Type B pancreatic cell (in vitro differentiated cells): Measurements from ENCODE around the gene ZNF202. TPM values are rescaled to one million over a fixed set of nuclear protein-coding genes. Genes with fewer than 3 reads are reported as not detected.

Source experiments
- DNase-seq: peaks from one replicate; pipeline ENCODE4 v3.0.0; 2021; ENCODE audit warnings: mixed read lengths; ENCODE audit not compliant: unreplicated experiment; ENCODE audit errors: extremely low spot score
- H3K27ac Mint-ChIP-seq: 2 replicates; pipeline ENCODE4 v1.8.0; 2021; ENCODE audit warnings: mild to moderate bottlenecking, mixed read lengths
- H3K27me3 Mint-ChIP-seq: 2 replicates; pipeline ENCODE4 v1.8.0; 2021; ENCODE audit warnings: mixed read lengths
- H3K36me3 Mint-ChIP-seq: 2 replicates; pipeline ENCODE4 v1.8.0; 2021; ENCODE audit warnings: mixed read lengths
- H3K4me1 Mint-ChIP-seq: one replicate; pipeline ENCODE4 v1.8.0; 2021; ENCODE audit warnings: mixed read lengths; ENCODE audit not compliant: unreplicated experiment
- H3K4me3 Mint-ChIP-seq: 2 replicates; pipeline ENCODE4 v1.8.0; 2021; ENCODE audit warnings: mild to moderate bottlenecking, mixed read lengths
- H3K9me3 Mint-ChIP-seq: 2 replicates; pipeline ENCODE4 v1.8.0; 2021; ENCODE audit warnings: mixed read lengths
- total RNA-seq: library from RNA; stranded (reverse); gene quantifications from 2 replicates; pipeline ENCODE4 v1.2.1, GENCODE V29; 2021; ENCODE audit warnings: low replicate concordance
- TF ChIP-seq, protein P1 (sequence below): fragments of 200-600 bp; sonication (generic); conservative IDR thresholded peaks from 2 replicates; pipeline ENCODE4 v1.5.0; 2021; ENCODE audit warnings: antibody characterized with exemption, mild to moderate bottlenecking

The ZNF202 gene
- total RNA-seq, 1 donor from 2014 or later, result 20.5 TPM

DNA sequence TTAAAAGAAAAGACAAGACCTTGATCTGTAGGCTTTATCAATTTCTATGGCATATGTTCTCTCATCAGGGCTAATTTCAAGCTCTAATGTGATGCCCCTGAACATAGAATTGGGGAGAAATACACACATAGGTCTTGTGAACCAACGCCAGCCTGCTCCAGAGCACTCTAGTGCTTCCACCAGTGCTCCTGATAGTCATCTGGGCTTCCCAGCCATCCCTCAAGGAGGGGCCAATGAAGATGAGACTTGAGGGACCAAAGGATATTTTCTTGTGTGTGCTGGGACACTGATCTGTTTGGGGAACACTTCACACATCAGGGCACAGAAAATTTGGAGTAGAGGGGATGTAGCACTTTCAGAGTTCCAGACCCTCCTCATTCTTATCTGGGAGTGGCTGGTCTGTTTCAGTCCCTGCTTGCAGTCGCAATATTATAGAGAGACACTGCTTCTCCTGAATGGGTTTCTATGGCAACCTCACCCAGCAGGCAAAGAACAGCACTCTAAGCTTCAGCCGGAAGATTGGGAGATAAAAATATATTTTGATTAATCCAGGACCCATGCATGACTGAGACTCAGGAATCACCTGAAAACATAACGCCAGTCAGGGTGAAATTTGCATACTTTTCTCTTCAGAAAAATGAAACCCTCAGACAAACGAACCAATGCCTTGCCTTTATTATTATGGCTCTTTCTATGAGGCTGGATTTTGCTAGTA lies 58.6 kb downstream of the ZNF202 start:
- no peak overlapping the region for H3K27ac Mint-ChIP-seq
- H3K27me3 Mint-ChIP-seq, result peaks cover 31% of the 10 kb centered on the region
- no peak for DNase-seq
- TF ChIP-seq, protein P1, sequence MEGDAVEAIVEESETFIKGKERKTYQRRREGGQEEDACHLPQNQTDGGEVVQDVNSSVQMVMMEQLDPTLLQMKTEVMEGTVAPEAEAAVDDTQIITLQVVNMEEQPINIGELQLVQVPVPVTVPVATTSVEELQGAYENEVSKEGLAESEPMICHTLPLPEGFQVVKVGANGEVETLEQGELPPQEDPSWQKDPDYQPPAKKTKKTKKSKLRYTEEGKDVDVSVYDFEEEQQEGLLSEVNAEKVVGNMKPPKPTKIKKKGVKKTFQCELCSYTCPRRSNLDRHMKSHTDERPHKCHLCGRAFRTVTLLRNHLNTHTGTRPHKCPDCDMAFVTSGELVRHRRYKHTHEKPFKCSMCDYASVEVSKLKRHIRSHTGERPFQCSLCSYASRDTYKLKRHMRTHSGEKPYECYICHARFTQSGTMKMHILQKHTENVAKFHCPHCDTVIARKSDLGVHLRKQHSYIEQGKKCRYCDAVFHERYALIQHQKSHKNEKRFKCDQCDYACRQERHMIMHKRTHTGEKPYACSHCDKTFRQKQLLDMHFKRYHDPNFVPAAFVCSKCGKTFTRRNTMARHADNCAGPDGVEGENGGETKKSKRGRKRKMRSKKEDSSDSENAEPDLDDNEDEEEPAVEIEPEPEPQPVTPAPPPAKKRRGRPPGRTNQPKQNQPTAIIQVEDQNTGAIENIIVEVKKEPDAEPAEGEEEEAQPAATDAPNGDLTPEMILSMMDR, result no peak
- H3K4me3 Mint-ChIP-seq, result no peak overlapping the region
- no peaks in the 10 kb centered on the region for H3K9me3 Mint-ChIP-seq
- H3K36me3 Mint-ChIP-seq, result no peaks in the 10 kb centered on the region
- H3K4me1 Mint-ChIP-seq, result peaks cover 9% of the 10 kb centered on the region

DNA sequence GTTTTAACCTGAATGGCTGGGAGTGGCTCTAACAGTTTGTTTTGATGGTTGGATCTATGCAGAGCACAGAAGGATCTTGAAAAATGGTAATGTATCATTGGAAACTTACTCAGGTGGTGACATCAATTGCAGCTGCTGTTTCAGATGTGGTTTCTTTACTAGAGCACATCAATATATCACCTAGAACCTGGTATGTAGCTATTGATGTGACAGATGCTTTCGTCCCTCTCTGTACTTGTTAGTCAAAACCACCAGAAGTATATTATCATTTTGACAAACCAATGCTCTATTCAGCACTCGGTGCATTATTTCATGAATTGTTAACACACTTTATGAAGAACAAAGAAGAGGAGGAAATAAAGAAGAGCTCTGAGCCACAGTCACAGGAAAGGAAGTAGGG lies 60.4 kb downstream of the ZNF202 start:
- peaks cover 25% of the 10 kb centered on the region for H3K27me3 Mint-ChIP-seq

DNA sequence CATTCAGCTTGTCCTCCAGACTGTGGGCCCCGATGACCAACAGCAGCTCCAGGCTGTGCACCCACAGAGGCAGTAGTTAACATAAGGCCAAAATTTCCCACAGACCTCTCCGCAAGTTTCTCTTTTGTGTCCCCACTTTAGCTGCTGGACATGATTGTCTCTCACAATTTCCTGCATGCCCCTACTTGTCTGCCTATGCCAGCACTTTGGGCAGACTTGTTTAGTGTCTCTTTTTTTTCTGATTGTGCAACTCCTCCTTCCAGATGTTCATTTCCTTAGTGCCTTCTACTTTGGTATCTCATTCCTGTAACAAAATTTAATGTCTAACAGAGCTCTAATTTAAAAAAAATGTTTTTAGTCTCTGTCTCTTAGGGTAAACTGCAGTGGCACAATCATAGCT lies 63.2 kb downstream of the ZNF202 start:
- no peak for DNase-seq
- Mint-ChIP-seq H3K36me3 (no peaks in the 10 kb centered on the region), H3K27ac (no peak overlapping the region), H3K27me3 (peaks cover 12% of the 10 kb centered on the region), H3K9me3 (no peaks in the 10 kb centered on the region), H3K4me3 (no peak overlapping the region), H3K4me1 (peaks cover under 1% of the 10 kb centered on the region)
- TF ChIP-seq, protein P1, result no peak

More for the DNA sequence above, 60.4 kb downstream of the ZNF202 start:
- Mint-ChIP-seq H3K4me1 (peaks cover 9% of the 10 kb centered on the region), H3K36me3 (no peaks in the 10 kb centered on the region), H3K27ac (no peak overlapping the region), H3K9me3 (no peaks in the 10 kb centered on the region), H3K4me3 (no peak overlapping the region)
- DNase-seq, result no peak
- TF ChIP-seq, protein P1, result no peak

DNA sequence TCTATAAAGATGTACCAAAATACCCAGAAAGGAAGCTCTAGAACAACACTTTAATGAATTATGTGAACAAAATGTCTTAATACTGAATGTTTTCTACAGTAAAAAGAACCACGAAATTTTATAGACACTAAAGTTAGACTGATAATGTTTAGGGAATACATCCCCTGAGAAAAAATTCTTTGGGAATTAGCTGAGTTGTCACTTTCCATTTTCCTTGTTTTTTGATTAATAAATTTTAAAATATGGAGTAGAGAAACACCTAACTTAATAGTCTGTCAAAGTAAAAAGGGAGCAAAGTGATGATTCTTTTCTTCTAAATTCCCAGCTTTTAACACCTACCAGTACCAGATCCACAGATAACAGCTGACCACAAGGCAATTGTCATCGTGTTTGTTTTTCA lies 64.0 kb downstream of the ZNF202 start:
- TF ChIP-seq, protein P1, result no peak
- Mint-ChIP-seq H3K27me3 (peaks cover 12% of the 10 kb centered on the region), H3K27ac (no peak overlapping the region), H3K4me1 (no peaks in the 10 kb centered on the region), H3K36me3 (no peaks in the 10 kb centered on the region), H3K4me3 (no peak overlapping the region), H3K9me3 (no peaks in the 10 kb centered on the region)
- no peak for DNase-seq

DNA sequence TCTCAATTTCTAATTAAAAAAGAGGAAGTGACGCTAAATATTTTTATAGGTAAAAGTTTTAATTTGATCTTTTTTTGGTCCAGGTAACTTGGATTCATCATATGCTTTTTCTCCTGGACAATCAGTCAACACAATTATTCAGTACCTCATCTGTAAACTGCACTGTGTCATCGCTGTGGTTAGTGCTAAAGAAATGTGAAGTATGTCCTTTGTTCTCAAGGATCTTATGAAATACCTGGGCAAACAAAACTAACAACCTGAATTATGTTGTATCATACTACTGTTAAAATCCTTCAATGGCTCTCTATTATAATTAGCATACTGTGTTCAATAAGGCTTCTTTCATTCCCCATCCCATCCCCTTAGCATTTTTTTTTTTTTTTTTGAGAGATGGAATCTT lies 67.2 kb downstream of the ZNF202 start:
- no peak overlapping the region for H3K4me3 Mint-ChIP-seq
- H3K4me1 Mint-ChIP-seq, result no peaks in the 10 kb centered on the region
- no peak overlapping the region for H3K27ac Mint-ChIP-seq
- TF ChIP-seq, protein P1, result no peak
- DNase-seq, result no peak
- no peaks in the 10 kb centered on the region for H3K36me3 Mint-ChIP-seq
- H3K9me3 Mint-ChIP-seq, result no peaks in the 10 kb centered on the region
- peaks cover 8% of the 10 kb centered on the region for H3K27me3 Mint-ChIP-seq

Other genes starting within 250 kb of the ZNF202 start
- gene SCN3B, start 87.0 kb downstream of the ZNF202 start, total RNA-seq, result 2.5 and 4.4 TPM in 2 replicates
- not detected in 2 replicates for gene OR6X1, start 12.9 kb upstream of the ZNF202 start, total RNA-seq
- not detected in 2 replicates for gene OR6M1, start 64.7 kb upstream of the ZNF202 start, total RNA-seq
- not detected in 2 replicates for gene TMEM225, start 144.0 kb upstream of the ZNF202 start, total RNA-seq
- gene OR8D4, start 160.5 kb upstream of the ZNF202 start, total RNA-seq, result not detected in 2 replicates
- gene OR4D5, start 198.0 kb upstream of the ZNF202 start, total RNA-seq, result not detected in 2 replicates
- gene OR6T1, start 202.2 kb upstream of the ZNF202 start, total RNA-seq, result not detected in 2 replicates
- gene OR10S1, start 236.1 kb upstream of the ZNF202 start, total RNA-seq, result not detected in 2 replicates